K562 (cell line): ENCODE results near the gene PILRA. TPM values are rescaled to one million over a fixed set of nuclear protein-coding genes. Genes with fewer than 3 reads are reported as not detected.
A peak's percentile ranks its signal among the peaks of the same experiment; 100 is the strongest.
"Not testable (repeated sequence)": the region's sequence is repeated elsewhere in the genome, so short reads cannot be mapped to it uniquely, and the experiment has no call there.

Experiments
- ATAC-seq: fragments of 200-7000 bp; cut with Tn5 transposase; 3 replicates; pipeline ENCODE4 v1.9.1; 2020; ENCODE audit warnings: moderate library complexity
- BruUV-seq: library from RNA; stranded (reverse); fragments of 400-500 nt; replicated peaks from 2 replicates; lab custom pipeline; 2021; lab: Mats Ljungman, UMichigan
- CTCF ChIA-PET: fragments of 300-600 bp; formaldehyde crosslinking; extraction: SDS; loops from one replicate; lab custom pipeline; 2021; ENCODE audit warnings: low intra/inter-chr PET ratio; lab: Yijun Ruan, JAX
- POLR2A ChIA-PET: fragments of 300-600, 350-650 bp; sonication (Branson Sonifier 250); formaldehyde crosslinking; extraction: SDS; loops from one replicate; lab custom pipeline; 2021; ENCODE audit warnings: antibody characterized with exemption, inconsistent platforms; lab: Yijun Ruan, JAX
- DNase-seq, 4 experiments: peaks; one replicate each; pipeline versions ENCODE4 v3.0.0 to v3.0.0-alpha.2; 2011 to 2018; ENCODE audit warnings: low spot score in 3 of 4, mixed read lengths in 3 of 4; ENCODE audit errors: extremely low read depth in 1 of 4
- FAIRE-seq: peaks from 2 replicates; lab custom pipeline; 2011; peaks lifted over from hg19 to GRCh38; lab: Jason Lieb, UNC
- H2AFZ ChIP-seq: 2 replicates; pipeline ENCODE4 v1.6.0; 2011; ENCODE audit warnings: low read depth, low read length, control low read depth, inconsistent platforms
- H3K27ac ChIP-seq: fragments of 200-600 bp; 3 replicates; pipeline ENCODE4 v1.8.0; 2011; ENCODE audit warnings: low read depth, mild to moderate bottlenecking, control low read depth, inconsistent platforms, low read length, moderate library complexity, mixed read lengths; ENCODE audit errors: extremely low read depth
- H3K27me3 ChIP-seq, 2 experiments: fragments of 300-600 bp in 1 of 2; 2 replicates in 1 of 2; 3 replicates in 1 of 2; pipeline versions ENCODE4 v1.6.0 to v1.8.0; 2011; ENCODE audit warnings: inconsistent platforms in 2 of 2, low read length in 2 of 2, mild to moderate bottlenecking in 1 of 2, mixed read lengths in 1 of 2, moderate library complexity in 1 of 2; ENCODE audit not compliant: control insufficient read depth in 2 of 2, insufficient read depth in 2 of 2
- H3K36me3 ChIP-seq: fragments of 300-600 bp; 3 replicates; pipeline ENCODE4 v1.8.0; 2011; ENCODE audit warnings: mild to moderate bottlenecking, low read length, inconsistent platforms; ENCODE audit not compliant: control insufficient read depth, insufficient read depth
- H3K4me1 ChIP-seq, 2 experiments: fragments of 200-600 bp in 1 of 2; replicated peaks in 1 of 2; 2 replicates in 1 of 2; 3 replicates in 1 of 2; pipeline versions ENCODE4 v1.5.1 to v1.8.0; 2011; ENCODE audit warnings: inconsistent platforms in 2 of 2, low read length in 2 of 2, mild to moderate bottlenecking in 1 of 2, mixed read lengths in 1 of 2, moderate library complexity in 1 of 2; ENCODE audit not compliant: control insufficient read depth in 2 of 2, insufficient read depth in 2 of 2
- H3K4me2 ChIP-seq: 2 replicates; pipeline ENCODE4 v1.6.1; 2011; ENCODE audit warnings: low read length, control low read depth, inconsistent platforms, mixed read lengths; ENCODE audit not compliant: insufficient read depth
- H3K4me3 ChIP-seq: fragments of 200-600 bp; sonication (generic), shearing (Covaris generic); 2 replicates; pipeline ENCODE4 v1.5.1; 2016; ENCODE audit warnings: control low read depth, inconsistent platforms
- H3K79me2 ChIP-seq: fragments of 200-600 bp; 3 replicates; pipeline ENCODE4 v1.8.0; 2011; ENCODE audit warnings: low read length, inconsistent platforms; ENCODE audit not compliant: control insufficient read depth, insufficient read depth
- H3K9ac ChIP-seq, 2 experiments: 2 replicates each; pipeline versions ENCODE4 v1.6.0 to v1.6.1; 2011; ENCODE audit warnings: low read depth in 2 of 2, low read length in 2 of 2, control low read depth in 1 of 2, inconsistent platforms in 1 of 2, mild to moderate bottlenecking in 1 of 2, mixed read lengths in 1 of 2; ENCODE audit not compliant: insufficient read depth in 1 of 2
- H3K9me1 ChIP-seq: one replicate; pipeline ENCODE4 v1.6.0; 2011; ENCODE audit warnings: inconsistent platforms, mild to moderate bottlenecking, low read length, moderate library complexity; ENCODE audit not compliant: control insufficient read depth, insufficient read depth
- H3K9me3 ChIP-seq: replicated peaks from 2 replicates; pipeline ENCODE4 v1.5.1; 2011; ENCODE audit warnings: low read depth, low read length, inconsistent platforms; ENCODE audit not compliant: control insufficient read depth, insufficient read depth
- H4K20me1 ChIP-seq: replicated peaks from 2 replicates; pipeline ENCODE4 v1.6.1; 2011; ENCODE audit warnings: low read length, inconsistent platforms, mixed read lengths; ENCODE audit not compliant: control insufficient read depth, insufficient read depth
- BCOR ChIP-seq: fragments of 450-650 bp; IDR thresholded peaks from 2 replicates; pipeline ENCODE4 v1.6.1; 2016
- ELF1 ChIP-seq: fragments of 200-800 bp; sonication (Bioruptor generic); IDR thresholded peaks from 2 replicates; pipeline ENCODE4 v1.6.1; 2016; ENCODE audit warnings: missing genetic modification characterization, missing compliant biosample characterization
- MCM3 ChIP-seq: fragments of 450-650 bp; IDR thresholded peaks from 2 replicates; pipeline ENCODE4 v1.6.1; 2016
- MEIS2 ChIP-seq: fragments of 450-650 bp; IDR thresholded peaks from 2 replicates; pipeline ENCODE4 v1.6.1; 2014; ENCODE audit warnings: mild to moderate bottlenecking; ENCODE audit not compliant: partially characterized antibody
- SOX6 ChIP-seq: fragments of 450-650 bp; IDR thresholded peaks from 2 replicates; pipeline ENCODE4 v1.6.1; 2014; ENCODE audit warnings: mild to moderate bottlenecking
- ZNF586 ChIP-seq: fragments of 450-650 bp; formaldehyde crosslinking; conservative IDR thresholded peaks from 2 replicates; pipeline ENCODE4 v1.4.0; 2020; ENCODE audit warnings: mild to moderate bottlenecking, moderate library complexity
- WGBS: fragments of 100-300 bp; shearing (Covaris generic); methylation state at CpG from one replicate; pipeline ENCODE4 v1.1.6; 2016; ENCODE audit warnings: low coverage, mixed read lengths; ENCODE audit not compliant: insufficient coverage; ENCODE audit errors: missing lambda C conversion rate; 5-methylcytosine and 5-hydroxymethylcytosine counted together
- in situ Hi-C: fragments of 300-500 bp; cut with MboI; formaldehyde crosslinking; loops from 4 replicates; pipeline ENCODE4 v1.15.0; 2018; ENCODE audit warnings: inconsistent platforms, mixed read lengths
- intact Hi-C: fragments of 100-400 bp; cut with micrococcal nuclease; formaldehyde crosslinking; loops from 2 replicates; pipeline ENCODE4 v1.14.2; 2022
- polyA plus RNA-seq, 8 experiments: library from polyadenylated mRNA; depleted of rRNA in 4 of 8; stranded (reverse) in 5 of 8; unstranded in 3 of 8; fragments of >200 nt; fragmentation: Nextera tagmentation in 2 of 8; fragmentation: Illumina TruSeq in 1 of 8; extraction: Ambion mirVana in 2 of 8; extraction: Trizol in 1 of 8; gene quantifications; 2 replicates each; pipeline versions ENCODE4 v1.2.1 to v1.2.3, GENCODE V29; 2011 to 2014; ENCODE audit warnings: inconsistent platforms in 1 of 8, missing spikeins in 1 of 8
- total RNA-seq, 7 experiments: library from RNA; depleted of rRNA in 6 of 7; stranded (reverse); fragments of >200 nt in 6 of 7; fragmentation: Illumina TruSeq in 2 of 7; extraction: Trizol in 2 of 7; gene quantifications; 2 replicates each; pipeline versions ENCODE4 v1.2.1 to v1.2.3, GENCODE V29; 2011 to 2021; ENCODE audit warnings: low replicate concordance in 1 of 7
- TF ChIP-seq, protein P1 (sequence below), 2 experiments: fragments of 450-650 bp; IDR thresholded peaks; 2 replicates each; pipeline ENCODE4 v1.6.1; 2016

PILRA gene
- total and polyA plus RNA-seq, 9 of the 15 experiments (the other 6 are each of a cell fraction or from before 2014, with no cell fraction given) = 0.13 to 1.8 (median 0.62) TPM

DNA sequence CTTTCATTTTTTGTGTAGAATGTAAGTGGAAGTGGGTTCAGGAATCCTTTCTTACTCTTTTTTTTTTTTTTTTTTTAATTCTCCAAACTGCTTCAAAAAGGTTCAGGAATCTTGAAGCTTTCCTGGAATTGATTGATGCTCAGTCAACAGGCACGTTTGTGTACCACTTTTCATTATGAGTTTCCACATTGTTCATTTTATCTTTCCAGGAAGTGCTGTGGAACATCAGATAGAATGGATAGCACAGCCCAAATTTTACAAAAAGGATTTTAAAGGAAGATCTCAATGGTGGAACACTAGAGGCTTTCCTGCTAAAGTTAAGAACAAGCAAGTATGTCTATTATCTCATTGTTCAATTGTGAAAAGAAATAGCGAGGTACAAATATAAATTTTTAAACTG, 64.9 kb downstream of the PILRA start:
- no peaks in the 10 kb centered on the region for H3K9me3 ChIP-seq
- intact Hi-C loops = no loop called here
- H3K27ac ChIP-seq = peak overlapping the region; percentile 96; the same call in 2 of the 3 replicates
- ATAC-seq = no peak
- in situ Hi-C loops = no loop called here
- H3K79me2 ChIP-seq = peaks cover 34% of the 10 kb centered on the region
- H3K9ac ChIP-seq = peak overlapping the region in 1 of 2 experiments; percentile 72; a peak in 1 of 4 replicates
- BruUV-seq = no TSS peak
- H2AFZ ChIP-seq = peak overlapping the region; percentile 61
- 0 out of 2 replicates have a peak, but pooled peaks cover 7% of the 10 kb centered on the region for H4K20me1 ChIP-seq
- no peaks in the 10 kb centered on the region for H3K9me1 ChIP-seq
- H3K4me2 ChIP-seq = no peak overlapping the region
- 33% methylated on average over 2 of the region's 2 CpGs for WGBS
- TF ChIP-seq SOX6 = peak; percentile 72
- no peak for TF ChIP-seq ZNF586 (CRISPR knock-in tag)
- TF ChIP-seq MCM3 = no peak
- peak; percentile 59 for TF ChIP-seq ELF1
- peak; percentile 40 for TF ChIP-seq MEIS2
- TF ChIP-seq, all 486 proteins: peak for 3
- ChIA-PET CTCF (interaction anchor here (0.6 kb wide), 1 partner anchor 678 kb away, joined by 8 read pairs; no protein-coding TSS in a partner anchor), POLR2A (interaction anchor here (0.6 to 4.3 kb wide), 3 partner anchors 9 to 312 kb away, joined by 3 to 44 read pairs (median 4); partner anchors contain the start of genes MBLAC1, MEPCE and ZCWPW1)
- DNase-seq = no peak
- no peak overlapping the region for H3K4me3 ChIP-seq
- H3K36me3 ChIP-seq = peaks cover 23% of the 10 kb centered on the region
- H3K27me3 ChIP-seq = no peaks in the 10 kb centered on the region
- FAIRE-seq = no peak
- peaks cover 35 to 68% of the 10 kb centered on the region in 2 experiments for H3K4me1 ChIP-seq

DNA sequence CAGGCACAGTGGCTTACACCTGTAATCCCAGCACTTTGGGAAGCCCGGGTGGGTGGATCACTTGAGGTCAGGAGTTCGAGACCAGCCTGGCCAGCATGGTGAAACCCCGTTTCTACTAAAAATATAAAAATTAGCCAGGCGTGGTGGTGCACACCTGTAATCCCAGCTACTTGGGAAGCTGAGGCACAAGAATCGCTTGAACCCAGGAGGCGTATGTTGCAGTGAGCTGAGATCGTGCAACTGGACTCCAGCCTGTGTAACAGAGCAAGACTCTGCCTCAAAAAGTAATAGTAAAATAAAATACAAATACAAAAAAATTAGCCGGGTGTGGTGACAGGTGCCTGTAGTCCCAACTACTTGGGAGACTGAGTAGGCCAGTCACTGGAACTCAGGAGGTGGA, 65.4 kb downstream of the PILRA start:
- H3K27me3 ChIP-seq, H3K4me2 ChIP-seq, H3K9me1 ChIP-seq, H3K9me3 ChIP-seq, H4K20me1 ChIP-seq, H3K4me3 ChIP-seq, BruUV-seq, ATAC-seq, CTCF ChIA-PET, intact Hi-C loops, FAIRE-seq, DNase-seq, in situ Hi-C loops, H3K9ac ChIP-seq: not testable (repeated sequence)
- Histone ChIP-seq H3K79me2 (peaks cover 28% of the 10 kb centered on the region), H3K36me3 (peaks cover 18% of the 10 kb centered on the region), H3K4me1 (peaks cover 33 to 68% of the 10 kb centered on the region in 2 experiments), H2AFZ (peak overlapping the region; percentile 96; the same call in 1 of the 2 replicates), H3K27ac (peak overlapping the region; percentile 83; the same call in 1 of the 3 replicates)
- POLR2A ChIA-PET = interaction anchor here (1.1 to 4.3 kb wide), 2 partner anchors 10 to 11 kb away, joined by 5 to 44 read pairs; partner anchors contain the start of genes MEPCE and ZCWPW1
- 83% methylated on average over 8 of the region's 8 CpGs for WGBS
- TF ChIP-seq BCOR = peak; percentile 43; the same call in 1 of the 2 replicates
- TF ChIP-seq, protein P1, sequence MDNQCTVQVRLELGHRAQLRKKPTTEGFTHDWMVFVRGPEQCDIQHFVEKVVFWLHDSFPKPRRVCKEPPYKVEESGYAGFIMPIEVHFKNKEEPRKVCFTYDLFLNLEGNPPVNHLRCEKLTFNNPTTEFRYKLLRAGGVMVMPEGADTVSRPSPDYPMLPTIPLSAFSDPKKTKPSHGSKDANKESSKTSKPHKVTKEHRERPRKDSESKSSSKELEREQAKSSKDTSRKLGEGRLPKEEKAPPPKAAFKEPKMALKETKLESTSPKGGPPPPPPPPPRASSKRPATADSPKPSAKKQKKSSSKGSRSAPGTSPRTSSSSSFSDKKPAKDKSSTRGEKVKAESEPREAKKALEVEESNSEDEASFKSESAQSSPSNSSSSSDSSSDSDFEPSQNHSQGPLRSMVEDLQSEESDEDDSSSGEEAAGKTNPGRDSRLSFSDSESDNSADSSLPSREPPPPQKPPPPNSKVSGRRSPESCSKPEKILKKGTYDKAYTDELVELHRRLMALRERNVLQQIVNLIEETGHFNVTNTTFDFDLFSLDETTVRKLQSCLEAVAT (IDR thresholded peaks at IDR 0.05) = peak in 1 of 2 experiments; percentile 70; a peak in 1 of 4 replicates
